DOHH2 (cell line): ENCODE data around the gene EIF4EBP3.
"Not testable (repeated sequence)": the region's sequence is repeated elsewhere in the genome, so short reads cannot be mapped to it uniquely, and the experiment has no call there.

Experiments
- H3F3A ChIP-seq: fragments of 200-600 bp; sonication (generic), shearing (Covaris generic); 2 replicates; pipeline ENCODE4 v1.6.0; 2016; ENCODE audit warnings: antibody characterized with exemption, mild to moderate bottlenecking; ENCODE audit not compliant: control insufficient read depth, insufficient read depth
- H3K27ac ChIP-seq: fragments of 200-600 bp; sonication (generic); 2 replicates; pipeline ENCODE4 v1.5.1; 2014; ENCODE audit warnings: low read depth, mild to moderate bottlenecking, low read length, moderate library complexity
- H3K27me3 ChIP-seq: fragments of 200-600 bp; sonication (generic); 2 replicates; pipeline ENCODE4 v1.6.1; 2014; ENCODE audit warnings: mild to moderate bottlenecking, low read length, mixed read lengths; ENCODE audit not compliant: control insufficient read depth
- H3K36me3 ChIP-seq: fragments of 200-600 bp; sonication (generic); 2 replicates; pipeline ENCODE4 v1.6.1; 2014; ENCODE audit warnings: mild to moderate bottlenecking, low read length, moderate library complexity, mixed read lengths; ENCODE audit not compliant: control insufficient read depth
- H3K4me1 ChIP-seq: fragments of 200-600 bp; sonication (generic); 2 replicates; pipeline ENCODE4 v1.6.1; 2014; ENCODE audit warnings: mild to moderate bottlenecking, low read length, mixed read lengths; ENCODE audit not compliant: control insufficient read depth
- H3K4me2 ChIP-seq: fragments of 200-600 bp; sonication (generic); 2 replicates; pipeline ENCODE4 v1.6.0; 2014; ENCODE audit warnings: mild to moderate bottlenecking, low read length, moderate library complexity
- H3K4me3 ChIP-seq: fragments of 200-600 bp; sonication (generic); 2 replicates; pipeline ENCODE4 v1.5.1; 2014; ENCODE audit warnings: mild to moderate bottlenecking, low read length, mixed read lengths
- H3K79me2 ChIP-seq: fragments of 200-600 bp; sonication (generic); 2 replicates; pipeline ENCODE4 v1.6.1; 2014; ENCODE audit warnings: mild to moderate bottlenecking, low read length, mixed read lengths; ENCODE audit not compliant: control insufficient read depth
- H3K9me2 ChIP-seq: fragments of 200-600 bp; sonication (generic); replicated peaks from 2 replicates; pipeline ENCODE4 v1.6.1; 2014; ENCODE audit warnings: mild to moderate bottlenecking, low read length, mixed read lengths; ENCODE audit not compliant: control insufficient read depth
- H3K9me3 ChIP-seq: fragments of 200-600 bp; sonication (generic); 2 replicates; pipeline ENCODE4 v1.6.1; 2014; ENCODE audit warnings: antibody characterized with exemption, low read length, mixed read lengths; ENCODE audit not compliant: control insufficient read depth, insufficient read depth
- H4K20me1 ChIP-seq: fragments of 200-600 bp; sonication (generic); 2 replicates; pipeline ENCODE4 v1.6.0; 2014; ENCODE audit warnings: low read depth, mild to moderate bottlenecking, antibody characterized with exemption, low read length, moderate library complexity; ENCODE audit not compliant: control insufficient read depth, insufficient read depth
- CTCF ChIP-seq: fragments of 200-600 bp; sonication (generic); IDR thresholded peaks from one replicate; pipeline ENCODE4 v1.5.1; 2014; ENCODE audit warnings: antibody characterized with exemption, mild to moderate bottlenecking, low read depth, low read length; ENCODE audit not compliant: poor library complexity, severe bottlenecking
- EZH2phosphoT487 ChIP-seq: fragments of 200-600 bp; sonication (generic); IDR thresholded peaks from 2 replicates; pipeline ENCODE4 v1.6.1; 2017; ENCODE audit warnings: borderline replicate concordance, mild to moderate bottlenecking, antibody characterized with exemption, low read length, moderate library complexity, mixed read lengths

Gene EIF4EBP3

GRCh38 chr5:140588311-140589070 lies 41.0 kb downstream of the EIF4EBP3 start:
- peaks cover 11% of the 10 kb centered on the region for H3K27me3 ChIP-seq
- H3K9me3 ChIP-seq, result no peaks in the 10 kb centered on the region
- no peaks in the 10 kb centered on the region for H3F3A ChIP-seq
- no peak overlapping the region for H3K4me2 ChIP-seq
- no peaks in the 10 kb centered on the region for H3K36me3 ChIP-seq
- H3K79me2 ChIP-seq, result no peaks in the 10 kb centered on the region
- no peak overlapping the region for H3K27ac ChIP-seq
- H3K9me2 ChIP-seq, result no peaks in the 10 kb centered on the region
- no peaks in the 10 kb centered on the region for H4K20me1 ChIP-seq
- TF ChIP-seq CTCF (no peak), EZH2phosphoT487 (no peak)
- H3K4me1 ChIP-seq, result no peaks in the 10 kb centered on the region
- no peak overlapping the region for H3K4me3 ChIP-seq

DNA sequence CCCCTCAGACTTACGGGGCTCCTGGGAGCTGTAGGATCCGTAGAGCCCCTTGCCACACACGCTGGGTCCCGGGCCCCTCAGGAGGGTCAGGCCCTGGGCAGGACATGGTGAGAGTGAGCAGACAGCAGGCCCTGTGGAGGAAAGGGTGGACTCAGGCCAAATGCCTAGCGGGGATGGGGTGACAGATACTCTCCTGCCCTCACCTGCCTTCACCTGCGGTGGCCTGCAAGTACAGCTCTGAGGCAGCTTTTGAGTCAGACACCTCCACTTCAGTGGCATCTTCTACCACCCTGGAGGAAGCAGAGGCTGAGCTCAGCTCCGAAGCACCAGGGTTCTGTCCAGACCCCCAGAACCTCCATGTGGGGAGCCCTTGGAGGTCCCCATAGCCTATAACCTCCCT lies 43.4 kb downstream of the EIF4EBP3 start:
- no peaks in the 10 kb centered on the region for H3K36me3 ChIP-seq
- H3K9me3 ChIP-seq, result no peaks in the 10 kb centered on the region
- H3K4me3 ChIP-seq, result no peak overlapping the region
- H3K27me3 ChIP-seq, result peaks cover 11% of the 10 kb centered on the region
- H3K79me2 ChIP-seq, result no peaks in the 10 kb centered on the region
- H3K9me2 ChIP-seq, result no peaks in the 10 kb centered on the region
- H3F3A ChIP-seq, result no peaks in the 10 kb centered on the region
- no peak overlapping the region for H3K4me2 ChIP-seq
- TF ChIP-seq CTCF (no peak), EZH2phosphoT487 (no peak)
- no peaks in the 10 kb centered on the region for H3K4me1 ChIP-seq
- no peak overlapping the region for H3K27ac ChIP-seq
- H4K20me1 ChIP-seq, result no peaks in the 10 kb centered on the region

- Histone ChIP-seq H3K9me3 (no peaks in the 10 kb centered on the region), H3K27ac (no peak overlapping the region), H3K36me3 (no peaks in the 10 kb centered on the region), H3K27me3 (peaks cover 14% of the 10 kb centered on the region), H3K79me2 (no peaks in the 10 kb centered on the region), H4K20me1 (no peaks in the 10 kb centered on the region), H3F3A (no peaks in the 10 kb centered on the region), H3K4me3 (no peak overlapping the region), H3K4me1 (no peaks in the 10 kb centered on the region), H3K9me2 (no peaks in the 10 kb centered on the region), H3K4me2 (no peak overlapping the region)
- TF ChIP-seq EZH2phosphoT487 (no peak), CTCF (no peak)
These were observed 44.4 kb downstream of the EIF4EBP3 start for GRCh38 chr5:140591747-140592372.

GRCh38 chr5:140593070-140593469 lies 45.6 kb downstream of the EIF4EBP3 start:
- H3K4me1 ChIP-seq, H3K79me2 ChIP-seq, H3K9me2 ChIP-seq, H4K20me1 ChIP-seq, H3K27ac ChIP-seq, H3K9me3 ChIP-seq, H3F3A ChIP-seq, H3K36me3 ChIP-seq, H3K4me2 ChIP-seq, H3K4me3 ChIP-seq: not testable (repeated sequence)
- H3K27me3 ChIP-seq, result peaks cover 15% of the 10 kb centered on the region
